PC-9 (cell line): Measurements from ENCODE around the gene OGFOD1. TPM values are rescaled to one million over a fixed set of nuclear protein-coding genes. Genes with fewer than 3 reads are reported as not detected.
A peak's percentile ranks its signal among the peaks of the same experiment; 100 is the strongest.

ENCODE experiments used
- BruUV-seq: library from RNA; stranded (reverse); fragments of 400-500 nt; replicated peaks from 2 replicates; lab custom pipeline; 2021; lab: Mats Ljungman, UMichigan
- CTCF ChIA-PET: fragments of 300-600 bp; sonication (Branson Sonifier 250); formaldehyde crosslinking; loops from one replicate; lab custom pipeline; 2022; ENCODE audit warnings: antibody characterized with exemption; lab: Charles Lee
- POLR2A ChIA-PET: fragments of 300-600 bp; sonication (Branson Sonifier 250); formaldehyde crosslinking; loops from one replicate; lab custom pipeline; 2022; ENCODE audit warnings: antibody characterized with exemption; ENCODE audit not compliant: unreplicated experiment; lab: Charles Lee
- DNase-seq, 2 experiments: peaks; one replicate each; pipeline versions ENCODE4 v3.0.0 to v3.0.0-alpha.2; 2015 to 2022; ENCODE audit warnings: mixed read lengths in 1 of 2
- H2AFZ ChIP-seq: fragments of 200-600 bp; sonication (generic); 2 replicates; pipeline ENCODE4 v1.8.1; 2017; ENCODE audit warnings: antibody characterized with exemption
- H3F3A ChIP-seq: fragments of 200-600 bp; sonication (generic); 2 replicates; pipeline ENCODE4 v1.8.1; 2017; ENCODE audit warnings: antibody characterized with exemption, mild to moderate bottlenecking, low read depth; ENCODE audit not compliant: insufficient read depth
- H3K27ac ChIP-seq: fragments of 200-600 bp; sonication (generic); 2 replicates; pipeline ENCODE4 v1.6.1; 2016; ENCODE audit warnings: mixed run types
- H3K27me3 ChIP-seq: fragments of 200-600 bp; sonication (generic); 2 replicates; pipeline ENCODE4 v1.6.1; 2016; ENCODE audit warnings: low read depth, mixed run types; ENCODE audit not compliant: insufficient read depth
- H3K36me3 ChIP-seq: fragments of 200-600 bp; sonication (generic); 2 replicates; pipeline ENCODE4 v1.6.1; 2016; ENCODE audit warnings: low read depth, mixed run types
- H3K4me1 ChIP-seq: fragments of 200-600 bp; sonication (generic); replicated peaks from 2 replicates; pipeline ENCODE4 v1.6.1; 2016; ENCODE audit warnings: mixed run types; ENCODE audit not compliant: insufficient read depth
- H3K4me2 ChIP-seq: fragments of 200-600 bp; sonication (generic); 2 replicates; pipeline ENCODE4 v1.6.1; 2017; ENCODE audit warnings: mixed run types
- H3K4me3 ChIP-seq: fragments of 200-600 bp; sonication (generic); 2 replicates; pipeline ENCODE4 v1.6.1; 2016; ENCODE audit warnings: mixed run types
- H3K79me2 ChIP-seq: fragments of 200-600 bp; sonication (generic); 2 replicates; pipeline ENCODE4 v1.6.1; 2017; ENCODE audit warnings: low read depth, mixed run types
- H3K9me2 ChIP-seq: fragments of 200-600 bp; sonication (generic); 2 replicates; pipeline ENCODE4 v1.8.1; 2017; ENCODE audit warnings: mild to moderate bottlenecking; ENCODE audit not compliant: insufficient read depth
- H3K9me3 ChIP-seq: fragments of 200-600 bp; sonication (generic); 2 replicates; pipeline ENCODE4 v1.8.1; 2016; ENCODE audit warnings: low read depth; ENCODE audit not compliant: insufficient read depth
- H4K20me1 ChIP-seq: fragments of 200-600 bp; sonication (generic); 2 replicates; pipeline ENCODE4 v1.8.1; 2017; ENCODE audit not compliant: insufficient read depth
- CTCF ChIP-seq: fragments of 200-600 bp; sonication (generic); conservative IDR thresholded peaks from 2 replicates; pipeline ENCODE4 v1.6.1; 2017; ENCODE audit warnings: mixed run types, antibody characterized with exemption, mild to moderate bottlenecking, moderate library complexity
- EZH2 ChIP-seq: fragments of 200-600 bp; sonication (generic); IDR thresholded peaks from 2 replicates; pipeline ENCODE4 v1.8.0; 2017; ENCODE audit warnings: antibody characterized with exemption, low read depth
- intact Hi-C: fragments of 100-400 bp; cut with micrococcal nuclease; formaldehyde crosslinking; loops from one replicate; pipeline ENCODE4 v1.10.0; 2022; ENCODE audit not compliant: unreplicated experiment
- total RNA-seq: library from RNA; stranded (reverse); gene quantifications from 2 replicates; pipeline ENCODE4 v1.2.3, GENCODE V29; 2021

Gene OGFOD1
- total RNA-seq, 1 experiment from 2014 or later = 30.0 TPM

DNA sequence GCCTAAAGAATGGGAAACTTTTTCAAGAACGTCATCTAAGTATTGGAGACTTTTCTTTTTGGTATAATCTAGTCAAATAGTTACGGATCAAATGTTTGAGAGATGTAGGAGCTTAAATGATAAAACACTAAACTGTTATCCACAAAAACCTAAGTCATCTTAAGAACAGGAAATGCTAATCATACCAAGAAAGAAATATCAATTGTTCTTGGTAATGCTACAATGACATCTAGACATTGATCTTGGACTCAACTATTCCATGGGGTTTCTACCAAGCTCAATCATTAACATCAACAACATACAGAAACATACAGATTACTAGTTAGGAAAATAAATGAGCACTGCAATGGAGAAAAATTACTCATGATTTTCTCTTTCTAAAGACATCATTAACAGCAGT lies 4.1 kb upstream of the OGFOD1 start:
- H2AFZ ChIP-seq = no peak overlapping the region
- no peaks in the 10 kb centered on the region for H3K9me3 ChIP-seq
- peaks cover 29% of the 10 kb centered on the region for H3K4me1 ChIP-seq
- H3K36me3 ChIP-seq = peaks cover 30% of the 10 kb centered on the region
- H3K27me3 ChIP-seq = no peaks in the 10 kb centered on the region
- peaks cover 11% of the 10 kb centered on the region; the same call in 1 of the 2 replicates for H3F3A ChIP-seq
- TF ChIP-seq CTCF (no peak), EZH2 (no peak)
- no peaks in the 10 kb centered on the region for H3K9me2 ChIP-seq
- no peak overlapping the region for H3K4me3 ChIP-seq
- DNase-seq = no peak
- ChIA-PET CTCF (no interaction called here), POLR2A (no interaction called here)
- no peak overlapping the region for H3K27ac ChIP-seq
- BruUV-seq = no TSS peak
- H3K4me2 ChIP-seq = no peak overlapping the region
- intact Hi-C loops = no loop called here
- peaks cover 28% of the 10 kb centered on the region; the same call in 1 of the 2 replicates for H4K20me1 ChIP-seq
- H3K79me2 ChIP-seq = peaks cover 87% of the 10 kb centered on the region

DNA sequence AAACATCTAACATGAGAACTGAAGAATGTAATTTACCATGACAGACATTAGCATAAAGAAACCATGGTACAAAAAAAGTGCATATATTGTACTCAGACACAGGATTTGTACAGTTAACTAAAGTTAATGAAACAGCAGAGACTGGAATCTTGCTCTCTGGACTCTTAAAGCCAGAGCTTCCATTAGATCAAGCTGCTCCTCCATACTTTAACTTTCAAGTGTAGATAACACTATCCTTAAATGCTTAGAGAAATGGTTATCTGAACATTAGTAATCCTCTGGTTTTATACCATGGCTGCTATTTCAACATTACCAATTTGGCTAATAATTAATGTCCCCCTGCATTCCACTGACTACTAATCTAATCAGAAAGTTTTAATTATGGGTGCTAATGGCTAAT lies 3.3 kb upstream of the OGFOD1 start:
- POLR2A ChIA-PET = no interaction called here
- H3K4me2 ChIP-seq = peak overlapping the region; percentile 93; the same call in 1 of the 2 replicates

DNA sequence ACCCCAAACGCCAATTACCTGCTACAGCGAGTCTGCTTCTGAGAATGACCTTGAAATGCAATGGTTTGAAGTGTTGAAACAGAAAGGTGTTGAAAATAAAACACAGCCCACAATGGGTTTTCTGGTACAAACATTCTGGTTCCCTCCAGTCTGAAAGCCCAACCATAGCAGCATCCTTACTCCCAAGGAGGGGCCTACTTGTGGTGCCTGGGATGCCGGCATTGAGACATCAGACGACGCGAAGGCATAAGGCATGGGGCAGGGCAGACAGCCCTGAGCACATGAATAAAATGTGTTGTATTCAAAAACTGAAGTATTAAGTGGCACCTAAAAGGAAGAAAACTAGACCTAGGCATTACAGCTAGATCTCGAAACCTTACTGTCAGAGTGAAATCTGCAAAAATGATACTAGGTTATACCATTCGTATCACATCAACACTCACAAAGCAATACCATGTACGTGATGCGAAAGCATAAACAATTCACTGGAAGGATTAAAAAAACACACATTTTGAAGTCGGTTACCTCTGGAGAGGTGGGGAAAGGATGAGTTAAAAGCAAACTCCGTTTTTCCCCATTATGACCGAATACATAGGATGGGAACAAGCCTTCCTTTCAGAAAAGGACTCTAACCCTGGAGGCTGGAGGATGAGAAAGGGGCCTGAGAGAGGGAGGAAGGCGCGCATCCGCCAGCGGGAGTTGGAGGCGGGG lies 924 bp upstream of the OGFOD1 start:
- no peaks in the 10 kb centered on the region for H3K9me3 ChIP-seq
- peak overlapping the region; percentile 36; the same call in 1 of the 2 replicates for H3K27ac ChIP-seq
- POLR2A ChIA-PET = interaction anchor here (0.5 to 1.1 kb wide), 6 partner anchors 23 to 725 kb away, joined by 3 to 8 read pairs (median 3); no protein-coding TSS in a partner anchor
- H3K27me3 ChIP-seq = no peaks in the 10 kb centered on the region
- DNase-seq = no peak
- H4K20me1 ChIP-seq = peaks cover 28% of the 10 kb centered on the region; the same call in 1 of the 2 replicates
- intact Hi-C loops = loop anchor here (2.0 to 5.0 kb wide), 2 partner anchors 26 to 118 kb away; partner anchors contain the start of gene AMFR
- CTCF ChIA-PET = no interaction called here
- TSS peak; percentile 49 for BruUV-seq
- peaks cover 6% of the 10 kb centered on the region; the same call in 1 of the 2 replicates for H3F3A ChIP-seq
- TF ChIP-seq EZH2 = no peak
- TF ChIP-seq CTCF = no peak
- peaks cover 84% of the 10 kb centered on the region for H3K79me2 ChIP-seq
- peaks cover 46% of the 10 kb centered on the region for H3K36me3 ChIP-seq
- no peaks in the 10 kb centered on the region for H3K9me2 ChIP-seq
- peak overlapping the region; percentile 93 for H3K4me2 ChIP-seq
- peak overlapping the region; percentile 97 for H2AFZ ChIP-seq
- H3K4me3 ChIP-seq = peak overlapping the region; percentile 91
- peaks cover 31% of the 10 kb centered on the region for H3K4me1 ChIP-seq

More for the DNA sequence above, 3.3 kb upstream of the OGFOD1 start:
- CTCF ChIA-PET = interaction anchor here (0.5 kb wide), 1 partner anchor 41 kb away, joined by 4 read pairs; no protein-coding TSS in a partner anchor
- H3F3A ChIP-seq = peaks cover 11% of the 10 kb centered on the region; the same call in 1 of the 2 replicates
- peaks cover 37% of the 10 kb centered on the region for H3K4me1 ChIP-seq
- peaks cover 89% of the 10 kb centered on the region for H3K79me2 ChIP-seq
- no peaks in the 10 kb centered on the region for H3K9me3 ChIP-seq
- H4K20me1 ChIP-seq = peaks cover 28% of the 10 kb centered on the region; the same call in 1 of the 2 replicates
- H3K27ac ChIP-seq = no peak overlapping the region
- no peaks in the 10 kb centered on the region for H3K9me2 ChIP-seq
- H3K36me3 ChIP-seq = peaks cover 31% of the 10 kb centered on the region
- no peak overlapping the region for H3K4me3 ChIP-seq
- DNase-seq = no peak
- no peak overlapping the region for H2AFZ ChIP-seq
- TF ChIP-seq CTCF (no peak), EZH2 (no peak)
- BruUV-seq = no TSS peak
- H3K27me3 ChIP-seq = no peaks in the 10 kb centered on the region
- intact Hi-C loops = no loop called here
